Measurements from ENCODE around the gene SNAP29.
A peak's percentile ranks its signal among the peaks of the same experiment; 100 is the strongest.
"Not testable (repeated sequence)": the region's sequence is repeated elsewhere in the genome, so short reads cannot be mapped to it uniquely, and the experiment has no call there.

SNAP29 gene

DNA sequence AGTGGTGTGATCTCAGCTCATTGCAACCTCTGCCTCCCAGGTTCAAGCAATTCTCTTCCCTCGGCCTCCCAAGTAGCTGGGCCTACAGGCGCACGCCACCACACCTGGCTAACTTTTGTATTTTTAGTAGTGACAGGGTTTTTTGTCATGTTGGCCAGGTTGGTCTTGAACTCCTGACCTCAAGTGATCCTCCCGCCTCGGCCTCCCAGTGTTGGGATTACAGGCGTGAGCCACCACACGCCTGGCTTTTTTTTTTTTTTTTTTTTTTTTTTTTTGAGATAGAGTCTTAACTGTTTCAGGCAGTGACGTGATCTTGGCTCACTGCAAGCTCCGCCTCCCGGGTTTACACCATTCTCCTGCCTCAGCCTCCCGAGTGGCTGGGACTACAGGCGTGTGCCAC, 71.6 kb downstream of the SNAP29 start:
- DNase-seq (ENCODE audit: low read depth in 2 of 2) = not testable (repeated sequence)

DNA sequence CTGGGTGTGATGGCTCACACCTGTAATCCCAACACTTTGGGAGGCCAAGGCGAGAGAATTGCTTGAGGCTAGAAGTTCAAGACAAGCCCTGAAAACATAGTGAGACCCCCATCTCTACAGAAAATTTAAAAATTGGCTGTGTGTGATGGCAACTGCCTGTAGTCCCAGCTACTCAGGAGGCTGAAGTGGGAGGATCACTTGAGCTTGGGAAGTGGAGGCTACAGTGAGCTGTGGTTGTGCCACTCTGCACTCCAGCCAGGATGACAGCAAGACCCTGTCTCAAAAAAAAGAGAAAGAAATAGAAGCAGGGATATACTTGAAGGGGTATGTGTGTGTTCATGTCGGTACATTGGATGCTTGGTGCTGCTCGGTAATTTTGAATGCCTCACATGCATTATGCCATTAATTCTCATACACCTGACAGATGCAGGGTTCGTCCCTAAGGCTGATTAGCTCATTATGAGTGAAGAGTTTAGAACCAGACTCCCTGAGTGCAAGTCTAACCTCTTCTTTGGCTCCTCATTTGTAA, 72.4 kb downstream of the SNAP29 start:
- DNase-seq (ENCODE audit: low read depth in 2 of 2) = no peak

DNA sequence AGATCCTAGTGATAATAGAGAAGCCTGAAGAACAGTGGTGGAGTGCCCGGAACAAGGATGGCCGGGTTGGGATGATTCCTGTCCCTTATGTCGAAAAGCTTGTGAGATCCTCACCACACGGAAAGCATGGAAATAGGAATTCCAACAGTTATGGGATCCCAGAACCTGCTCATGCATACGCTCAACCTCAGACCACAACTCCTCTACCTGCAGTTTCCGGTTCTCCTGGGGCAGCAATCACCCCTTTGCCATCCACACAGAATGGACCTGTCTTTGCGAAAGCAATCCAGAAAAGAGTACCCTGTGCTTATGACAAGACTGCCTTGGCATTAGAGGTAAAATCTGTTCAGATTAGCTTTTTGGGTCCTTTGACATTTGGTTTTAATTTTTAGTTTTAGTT, 75.1 kb downstream of the SNAP29 start:
- DNase-seq (ENCODE audit: low read depth in 2 of 2) = no peak

DNA sequence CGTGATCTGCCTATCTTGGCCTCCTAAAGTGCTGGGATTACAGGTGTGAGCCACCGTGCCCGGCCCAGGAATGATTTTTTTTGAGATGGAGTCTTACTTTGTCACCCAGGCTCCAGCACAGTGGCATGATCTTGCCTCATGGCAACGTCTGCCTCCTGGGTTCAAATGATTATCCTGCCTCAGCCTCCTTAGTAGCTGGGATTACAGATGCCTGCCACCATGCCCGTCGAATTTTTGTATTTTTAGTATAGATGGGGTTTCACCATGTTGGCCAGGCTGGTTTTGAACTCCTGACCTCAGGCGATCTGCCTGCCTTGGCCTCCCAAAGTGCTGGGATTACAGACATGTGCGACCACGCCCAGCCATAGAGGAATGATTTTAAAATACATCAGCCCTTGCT, 76.2 kb downstream of the SNAP29 start:
- DNase-seq (ENCODE audit: low read depth in 2 of 2) = not testable (repeated sequence)

DNA sequence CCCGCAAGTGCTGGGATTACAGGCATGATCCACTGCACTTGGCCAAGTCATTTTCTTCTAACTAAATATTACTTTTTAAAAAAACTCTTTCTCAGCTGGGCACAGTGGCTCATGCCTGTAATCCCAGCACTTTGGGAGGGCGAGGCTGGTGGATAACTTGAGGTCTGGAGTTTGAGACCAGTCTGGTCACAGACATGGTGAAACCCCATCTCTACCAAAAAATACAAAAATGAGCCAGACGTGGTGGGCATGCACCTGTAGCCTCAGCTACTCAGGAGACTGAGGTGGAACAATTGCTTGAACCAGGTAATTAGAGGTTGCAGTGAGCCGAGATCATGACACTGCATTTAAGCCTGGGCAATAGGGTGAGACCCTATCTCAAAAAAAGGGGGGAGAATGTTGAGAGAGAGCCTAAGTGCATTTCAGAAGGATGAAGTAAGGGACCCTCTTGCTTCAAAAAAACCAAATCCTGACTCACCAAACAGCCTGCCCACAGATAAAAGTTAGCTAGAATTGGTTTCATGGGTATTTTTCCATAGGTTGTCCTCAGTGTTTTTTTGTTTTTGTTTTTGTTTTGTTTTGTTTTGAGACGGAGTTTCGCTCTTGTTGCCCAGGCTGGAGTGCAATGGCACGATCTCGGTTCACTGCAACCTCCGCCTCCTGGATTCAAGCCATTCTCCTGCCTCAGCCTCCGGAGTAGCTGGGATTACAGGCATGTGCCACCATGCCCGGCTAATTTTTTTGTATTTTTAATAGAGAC, 77.2 kb downstream of the SNAP29 start:
- not testable (repeated sequence) for DNase-seq (ENCODE audit: low read depth in 2 of 2)

DNA sequence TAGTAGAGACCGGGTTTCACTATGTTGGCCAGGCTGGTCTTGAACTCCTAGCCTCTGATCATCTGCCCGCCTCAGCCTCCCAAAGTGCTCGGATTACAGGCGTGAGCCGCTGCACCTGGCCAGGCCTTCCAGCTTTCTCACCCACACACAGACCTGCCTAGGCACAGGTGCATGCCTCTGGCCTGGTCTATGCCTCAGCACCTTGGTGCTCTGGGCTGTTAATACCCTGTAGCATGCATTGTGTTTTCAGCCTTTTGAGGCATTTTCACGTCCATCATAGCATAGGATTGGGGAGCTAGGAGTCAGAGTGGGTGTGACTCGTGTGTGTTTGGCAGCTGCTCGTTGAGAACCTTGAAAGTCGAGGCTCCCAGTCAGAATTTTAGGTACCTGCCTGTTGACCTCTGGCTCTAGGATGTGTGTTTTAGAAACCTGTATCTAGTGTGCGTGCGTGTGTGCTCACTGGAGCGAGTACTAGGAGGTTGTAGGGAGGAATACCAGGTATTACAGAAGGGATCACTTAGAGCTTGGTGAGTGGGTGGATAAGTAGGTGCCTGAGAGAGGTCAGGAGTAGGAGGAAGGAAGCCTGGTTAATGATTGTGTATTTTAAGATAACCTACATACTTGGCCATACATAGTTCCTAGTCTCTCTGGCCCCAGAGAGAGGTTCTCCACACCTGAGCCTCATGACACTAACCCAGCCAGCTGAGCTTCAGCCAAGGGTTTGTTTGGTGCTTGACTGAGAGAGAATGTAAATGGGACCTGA, 78.4 kb downstream of the SNAP29 start:
- no peak for DNase-seq (ENCODE audit: low read depth in 2 of 2)

DNA sequence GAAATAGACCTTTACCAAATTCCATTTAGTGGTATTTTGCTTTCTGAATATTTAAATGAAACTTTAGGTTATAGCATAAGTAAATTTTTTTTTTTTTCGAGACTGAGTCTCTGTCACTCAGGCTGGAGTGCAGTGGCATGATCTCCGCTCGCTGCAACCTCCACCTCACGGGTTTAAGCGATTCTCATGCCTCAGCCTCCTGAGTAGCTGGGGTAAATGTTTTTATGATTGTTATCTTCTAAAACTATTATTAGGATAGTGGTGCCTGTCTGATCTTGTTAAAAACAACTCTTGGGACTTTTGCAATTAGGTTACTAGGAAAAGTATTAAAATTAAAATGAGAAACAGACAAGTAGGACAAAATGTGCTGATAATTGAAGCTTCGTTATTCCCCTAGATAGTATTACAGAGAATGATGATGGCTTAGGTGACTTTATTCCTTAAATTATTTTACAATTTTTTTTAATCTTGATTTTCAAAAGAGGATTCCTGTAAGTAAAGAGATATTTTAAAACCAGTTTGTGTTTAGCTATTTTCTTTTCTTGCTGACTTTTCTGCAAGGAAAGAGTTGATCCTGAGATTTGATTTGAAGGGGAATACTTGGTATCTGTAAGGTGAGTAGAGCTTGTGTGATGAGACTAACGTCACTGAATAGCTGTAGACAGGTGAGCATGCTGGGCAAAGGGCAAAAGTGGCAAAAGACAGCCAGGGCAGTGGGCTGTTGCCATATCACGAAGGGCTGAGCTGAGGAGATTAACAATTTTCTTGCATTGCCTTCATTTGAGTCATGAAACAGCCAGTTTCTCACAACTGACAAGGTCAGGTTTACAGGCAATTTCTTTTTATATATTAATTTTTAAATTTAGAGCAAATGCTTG, 79.2 kb downstream of the SNAP29 start:
- DNase-seq (ENCODE audit: low read depth in 2 of 2) = no peak

DNA sequence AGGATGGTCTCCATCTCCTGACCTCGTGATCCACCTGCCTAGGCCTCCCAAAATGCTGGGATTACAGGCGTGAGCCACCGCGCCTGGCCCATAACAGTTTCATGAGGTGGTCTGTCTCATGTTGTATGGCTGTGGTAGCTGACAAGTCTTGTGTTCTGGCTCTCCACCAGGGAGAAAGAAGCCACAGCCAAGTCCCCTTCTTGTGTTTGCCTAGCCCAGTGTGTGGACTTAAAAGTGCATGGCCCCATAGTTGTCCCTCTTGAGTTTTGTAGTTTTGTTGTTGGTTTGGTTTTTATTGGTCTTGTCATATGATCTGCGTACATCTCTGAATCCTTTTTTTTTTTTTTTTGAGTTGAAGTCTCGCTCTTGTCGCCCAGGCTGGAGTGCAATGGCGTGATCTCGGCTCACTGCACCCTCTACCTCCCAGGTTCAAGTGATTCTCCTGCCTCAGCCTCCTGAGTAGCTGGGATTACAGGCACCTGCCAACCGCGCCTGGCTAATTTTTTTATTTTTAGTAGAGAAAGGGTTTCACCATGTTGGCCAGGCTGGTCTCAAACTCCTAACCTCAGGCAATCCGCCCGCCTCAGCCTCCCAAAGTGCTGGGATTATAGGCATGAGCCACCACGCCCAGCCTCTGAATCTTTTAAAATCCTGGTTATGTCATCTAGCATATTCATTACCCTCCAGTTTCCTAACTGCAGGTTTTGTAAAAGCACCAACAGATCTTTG, 80.8 kb downstream of the SNAP29 start:
- not testable (repeated sequence) for DNase-seq (ENCODE audit: low read depth in 2 of 2)

DNA sequence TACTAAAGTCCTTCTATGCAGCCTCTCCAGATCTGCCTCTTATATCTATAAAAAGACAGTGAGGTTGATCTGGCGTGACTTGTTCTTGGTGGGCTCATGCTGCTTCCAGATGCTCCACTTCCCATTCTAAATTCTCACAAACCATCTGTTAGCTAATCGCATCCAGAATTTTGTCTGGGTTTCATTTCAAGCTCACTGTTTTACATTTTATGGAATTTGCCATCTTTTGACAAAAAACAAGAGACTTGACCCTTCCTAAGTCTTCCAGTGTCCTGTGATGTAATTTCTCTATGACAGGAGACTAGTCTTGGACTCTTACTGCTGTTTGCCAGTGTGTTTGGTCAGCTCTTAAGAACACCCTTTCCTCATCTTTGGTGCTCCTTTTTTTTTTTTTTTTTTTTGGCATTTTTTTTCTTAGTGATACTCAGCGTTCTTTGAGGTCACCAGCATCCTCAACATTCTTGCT, 81.4 kb downstream of the SNAP29 start:
- DNase-seq (ENCODE audit: low read depth in 2 of 2) = peak; percentile 35 to 43

Data from fibroblast of skin of left biceps (primary cell).